G401 (cell line): ENCODE data around the gene ZFAND5. TPM values are rescaled to one million over a fixed set of nuclear protein-coding genes. Genes with fewer than 3 reads are reported as not detected.

Experiments
- DNase-seq: peaks from one replicate; pipeline ENCODE4 v3.0.0-alpha.2; 2015; ENCODE audit warnings: low spot score
- in situ Hi-C: cut with HindIII; loops from 2 replicates; pipeline ENCODE4 v1.10.0; 2016; ENCODE audit warnings: low sequenced_read_pairs, mixed read lengths
- total RNA-seq: library from RNA; depleted of rRNA; stranded (reverse); fragments of >200 nt; shearing (Covaris generic); gene quantifications from 2 replicates; pipeline ENCODE4 v1.2.3, GENCODE V29; 2014; rRNA removed

Gene ZFAND5, protein sequence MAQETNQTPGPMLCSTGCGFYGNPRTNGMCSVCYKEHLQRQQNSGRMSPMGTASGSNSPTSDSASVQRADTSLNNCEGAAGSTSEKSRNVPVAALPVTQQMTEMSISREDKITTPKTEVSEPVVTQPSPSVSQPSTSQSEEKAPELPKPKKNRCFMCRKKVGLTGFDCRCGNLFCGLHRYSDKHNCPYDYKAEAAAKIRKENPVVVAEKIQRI
- 67.8 and 103 TPM in 2 replicates for total RNA-seq

DNA sequence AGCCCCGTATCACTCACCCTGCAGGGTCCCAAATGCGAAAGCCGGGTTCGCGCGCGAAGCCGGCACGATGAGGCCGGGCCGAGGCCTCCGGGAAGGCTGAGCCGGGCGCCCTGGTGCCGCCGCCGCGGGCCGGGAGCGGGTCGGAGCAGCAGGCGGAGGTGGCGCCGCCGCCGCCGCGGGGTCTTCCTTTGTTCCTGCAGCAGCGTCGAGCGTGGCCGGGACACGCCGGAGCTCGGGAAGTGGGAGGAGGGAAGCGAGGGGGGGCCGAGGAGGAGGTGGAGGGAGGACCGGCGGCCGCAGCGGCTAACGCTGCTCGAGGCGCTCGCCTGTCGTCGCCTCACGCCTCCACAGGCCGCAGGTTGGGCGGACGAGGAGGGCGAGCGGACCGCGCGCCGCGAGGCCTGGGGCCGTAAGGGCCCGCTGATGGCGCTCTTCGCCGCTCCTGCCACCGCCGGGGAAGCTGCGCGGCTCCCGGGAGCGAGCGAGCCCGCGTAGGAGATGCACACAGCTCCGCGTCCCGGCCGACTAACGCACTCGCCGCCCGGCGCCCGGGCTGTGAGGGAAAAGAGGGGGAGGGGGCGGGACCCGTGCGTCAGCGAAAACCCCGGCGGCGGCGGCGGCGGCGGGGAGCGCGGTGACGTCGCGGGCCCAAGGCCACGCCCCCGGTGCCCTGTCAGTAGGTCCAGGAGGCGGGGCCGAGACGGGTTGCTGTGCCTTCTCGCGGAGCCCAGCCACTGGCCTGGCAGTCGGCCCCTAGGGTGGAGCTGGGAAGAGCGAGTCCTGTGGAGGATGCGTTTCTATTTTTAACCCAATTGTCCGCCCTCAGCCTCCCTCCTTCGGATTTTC, at the start of gene ZFAND5:
Gene ZFAND5 (minus strand): TSS at position 530 of the 846 bp plus-strand sequence. CDS start 4,430 bp downstream, outside the sequence.
- in situ Hi-C loops, result no loop called here
- DNase-seq, result peak; percentile 99

DNA sequence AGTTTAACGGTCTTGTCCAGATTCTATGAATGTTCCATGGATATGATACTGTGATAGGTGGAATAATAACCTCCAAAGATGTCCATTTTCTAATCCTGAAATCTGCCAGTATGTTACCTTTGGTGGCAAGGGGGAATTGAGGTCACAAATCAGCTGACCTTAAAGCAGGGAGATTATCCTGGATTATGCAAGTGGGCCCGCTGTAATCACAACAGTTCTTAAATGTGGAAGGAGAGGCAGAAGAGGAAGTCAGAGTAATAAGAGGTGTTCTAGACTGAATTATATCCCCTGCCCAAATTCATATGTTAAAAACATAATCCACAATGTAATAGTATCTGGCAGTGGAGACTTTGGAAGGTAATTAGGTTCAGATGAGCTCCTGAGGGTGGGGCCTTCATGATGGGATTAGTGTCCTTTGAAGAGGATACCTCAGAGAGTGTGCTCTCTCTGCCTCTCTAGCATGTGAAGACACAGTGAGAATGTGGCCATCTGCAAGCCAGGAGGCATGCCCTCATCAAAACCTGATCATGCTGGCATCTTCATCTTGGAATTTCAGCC, 47.6 kb upstream of the ZFAND5 start:
- in situ Hi-C loops, result no loop called here
- no peak for DNase-seq

DNA sequence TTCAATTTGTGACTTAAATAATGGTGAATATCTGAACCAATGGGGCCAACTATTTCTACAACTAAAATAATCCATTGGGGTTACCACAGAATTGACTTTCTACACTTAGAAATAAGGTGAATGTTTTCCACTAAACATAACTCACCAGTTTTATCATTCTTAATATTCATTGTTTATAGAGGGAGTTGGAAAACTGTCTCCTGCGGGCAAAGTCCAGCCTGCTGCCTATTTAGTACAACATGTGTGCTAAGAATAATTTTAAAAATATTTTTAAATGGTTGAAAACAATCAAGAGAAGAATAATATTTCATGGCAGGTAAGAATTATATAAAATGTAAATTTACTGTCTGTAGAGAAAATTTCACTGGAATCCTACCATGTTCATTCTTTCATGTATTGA, 45.2 kb upstream of the ZFAND5 start:
- in situ Hi-C loops, result no loop called here
- DNase-seq, result no peak

DNA sequence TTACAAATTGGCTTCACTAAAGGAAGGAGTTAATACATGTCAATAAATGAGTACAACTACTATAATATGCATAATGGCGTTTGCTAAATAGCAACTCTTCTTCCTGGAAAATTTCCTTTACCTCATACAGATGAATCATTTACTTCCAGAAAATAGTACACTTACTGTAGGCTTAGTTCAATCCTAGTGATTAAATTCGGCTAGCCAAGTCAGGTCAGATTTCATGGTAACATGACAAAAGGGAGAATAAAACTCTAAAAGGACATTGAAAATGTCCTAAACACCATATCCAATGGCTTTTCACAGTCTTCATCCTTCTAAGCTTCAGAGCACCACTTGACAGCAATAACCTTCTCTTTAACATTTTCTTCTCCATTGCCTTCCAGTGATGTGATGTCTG, 42.1 kb upstream of the ZFAND5 start:
- no peak for DNase-seq
- in situ Hi-C loops, result no loop called here

DNA sequence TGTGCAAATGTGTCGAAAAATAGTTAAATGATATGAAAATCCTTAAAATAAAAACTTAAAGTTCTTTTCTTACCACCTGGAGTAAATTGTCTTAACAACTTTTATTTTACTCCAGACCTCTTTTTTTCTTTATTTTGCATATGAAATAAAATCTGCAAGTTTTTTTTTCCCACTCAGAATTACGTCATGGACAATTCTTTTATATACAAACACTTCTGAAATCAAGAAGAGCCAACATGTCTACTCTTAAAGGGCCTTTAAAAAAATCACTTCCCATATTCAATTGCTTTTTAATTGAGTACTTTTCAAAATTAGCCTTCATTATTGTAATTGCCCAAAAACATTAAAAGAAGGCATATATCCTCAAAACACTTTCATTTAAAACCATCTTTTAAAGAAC, 37.7 kb upstream of the ZFAND5 start:
- in situ Hi-C loops, result no loop called here

DNA sequence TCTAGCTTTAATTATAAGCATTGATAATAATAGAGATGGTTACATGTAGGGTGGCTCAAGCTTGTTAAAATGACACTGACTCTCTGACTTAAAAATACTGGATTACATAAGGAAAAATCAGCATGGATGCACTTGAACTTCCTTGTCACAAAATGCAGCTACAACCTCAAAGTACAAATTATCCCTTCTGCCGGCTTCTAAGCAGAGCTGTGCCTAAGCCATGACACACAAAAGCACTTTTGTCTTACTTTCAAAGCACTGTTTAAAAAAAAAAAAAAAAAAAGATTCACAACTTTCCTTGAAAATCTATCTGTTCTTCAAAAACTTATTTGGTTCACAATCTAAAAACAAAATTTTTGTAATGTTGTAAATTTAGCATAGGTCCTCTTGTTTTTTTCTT, 36.4 kb upstream of the ZFAND5 start:
- in situ Hi-C loops, result no loop called here

More for the DNA sequence above, 37.7 kb upstream of the ZFAND5 start:
- DNase-seq, result no peak

DNA sequence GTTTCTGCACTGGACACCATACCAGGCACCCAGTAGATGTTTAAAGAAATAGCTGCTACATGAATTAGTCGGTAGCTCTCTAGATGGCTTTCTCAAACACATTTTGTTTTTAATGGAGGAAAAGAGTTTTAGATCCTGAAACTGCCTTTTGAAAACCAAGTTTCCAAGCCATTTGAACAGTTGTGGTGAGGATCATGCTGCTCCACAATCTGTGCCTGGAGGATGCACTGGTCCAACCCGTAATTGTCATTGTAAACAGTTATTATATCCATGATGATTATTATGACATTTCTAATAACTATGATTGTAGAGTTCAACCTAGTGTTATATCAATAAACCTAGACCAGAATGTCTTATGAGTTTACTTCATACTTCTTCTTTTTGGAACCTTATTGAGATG, 35.9 kb upstream of the ZFAND5 start:
- in situ Hi-C loops, result no loop called here
- DNase-seq, result peak; percentile 60

More for the DNA sequence above, 36.4 kb upstream of the ZFAND5 start:
- peak; percentile 17 for DNase-seq

DNA sequence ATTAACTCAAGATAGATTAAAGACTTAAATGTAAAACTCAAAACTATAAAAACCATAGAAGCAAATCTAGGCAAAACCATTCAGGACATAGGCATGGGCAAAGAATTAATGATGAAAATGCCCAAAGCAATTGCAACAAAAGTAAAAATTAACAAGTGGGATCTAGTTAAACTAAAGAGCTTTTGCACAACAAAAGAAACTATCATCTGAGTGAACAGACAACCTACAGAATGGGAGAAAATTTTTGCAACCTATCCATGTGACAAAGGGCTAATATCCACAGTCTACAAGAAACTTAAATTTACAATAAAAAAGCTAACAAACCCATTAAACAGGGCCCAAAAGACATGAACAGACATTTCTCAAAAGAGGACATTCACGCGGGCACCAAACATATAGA, 34.4 kb upstream of the ZFAND5 start:
- in situ Hi-C loops, result no loop called here
- DNase-seq, result no peak

DNA sequence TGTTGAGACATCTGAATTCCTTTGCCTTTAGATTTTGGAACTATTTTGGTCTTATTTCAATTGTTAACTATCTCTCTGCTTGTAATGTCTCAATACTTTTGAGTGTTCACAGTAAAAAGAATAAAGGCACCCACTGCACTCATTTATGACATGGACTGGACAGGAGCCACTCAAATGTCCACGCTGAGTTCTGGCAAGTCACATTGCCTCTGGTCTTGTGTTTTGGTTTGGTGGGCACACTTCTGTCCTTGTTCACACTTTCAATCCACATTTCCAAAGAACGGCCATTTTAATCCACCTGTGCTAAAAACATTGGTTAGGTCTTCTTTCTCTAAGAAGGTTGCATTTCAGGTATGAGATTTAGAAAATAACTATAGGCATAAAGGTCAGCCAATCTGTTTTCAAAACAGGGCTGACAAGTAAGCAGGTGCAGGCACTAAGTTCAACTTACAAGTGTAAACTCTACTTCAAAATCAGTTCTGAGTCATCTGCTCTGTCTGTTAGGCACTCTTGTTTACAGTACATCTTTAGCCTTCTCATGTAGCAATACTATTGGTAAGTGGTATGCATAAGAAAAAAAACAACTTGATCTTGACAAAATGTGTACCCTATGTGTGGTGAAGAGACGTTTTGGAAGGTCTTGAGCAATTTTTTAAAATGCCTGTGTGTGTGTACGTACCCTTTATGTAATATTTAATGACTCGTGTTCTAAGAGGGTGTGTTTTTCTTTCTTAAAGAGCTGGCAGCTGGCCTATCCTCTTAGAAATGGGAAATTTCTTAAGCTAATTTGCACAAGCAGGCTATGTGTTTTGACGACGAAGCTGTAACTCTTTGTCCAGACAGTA, 31.5 kb upstream of the ZFAND5 start:
- in situ Hi-C loops, result no loop called here
- DNase-seq, result peak; percentile 15

DNA sequence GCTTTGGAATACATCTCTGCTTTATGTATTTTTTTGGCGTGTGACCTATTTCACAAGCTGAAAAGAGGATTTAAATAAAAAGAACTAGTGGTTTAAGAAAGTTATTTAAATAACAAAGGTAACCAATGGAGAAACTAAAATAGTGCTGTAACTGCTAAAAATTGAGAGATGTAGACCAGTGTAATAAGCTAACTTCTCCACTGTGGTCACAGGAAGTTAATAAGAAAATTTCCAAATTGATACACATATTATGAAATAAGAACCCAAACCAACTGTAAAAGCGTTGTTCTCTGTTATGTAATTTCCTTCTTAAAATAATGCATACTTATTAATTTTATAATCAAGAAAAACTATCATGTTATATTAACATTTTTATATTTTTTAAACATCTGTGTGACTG, 29.1 kb upstream of the ZFAND5 start:
- in situ Hi-C loops, result no loop called here
- no peak for DNase-seq

DNA sequence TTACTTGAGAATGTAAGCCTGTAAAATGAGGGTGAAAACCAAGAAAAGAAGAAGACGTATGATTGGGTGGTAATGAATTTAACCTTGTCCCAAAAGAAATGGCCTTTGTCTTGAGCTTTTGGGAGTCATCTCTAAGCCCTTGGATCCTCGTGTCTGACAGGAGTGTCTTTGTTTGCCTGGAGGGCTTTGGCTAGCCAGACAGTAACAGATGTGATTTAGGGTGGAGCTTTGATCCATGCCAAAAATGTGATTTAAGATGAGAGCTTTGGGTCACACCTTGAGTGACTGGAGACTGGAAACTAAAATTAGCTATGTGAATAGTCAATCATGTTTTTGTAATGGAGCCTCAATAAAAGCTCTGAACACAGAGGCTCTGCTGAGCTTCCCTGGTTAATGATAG, 25.9 kb upstream of the ZFAND5 start:
- in situ Hi-C loops, result no loop called here
- DNase-seq, result no peak

DNA sequence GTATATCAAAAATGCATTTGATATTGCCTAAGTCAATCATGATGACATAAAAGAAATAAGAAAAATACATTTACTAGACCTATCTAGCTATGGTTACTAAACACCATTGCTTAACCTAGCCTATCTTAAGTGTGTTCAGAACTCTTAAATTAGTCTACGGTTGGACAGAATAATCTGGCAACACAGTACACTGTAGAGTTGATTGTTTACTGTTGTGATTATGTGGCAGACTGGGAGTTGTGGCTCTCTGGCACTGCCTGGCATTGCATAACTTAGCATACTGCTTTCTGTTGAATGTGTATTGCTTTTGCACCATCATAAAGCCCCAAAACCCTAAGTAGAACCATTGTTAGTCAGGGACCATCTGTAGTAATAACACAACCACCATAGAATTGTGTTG, 21.2 kb upstream of the ZFAND5 start:
- in situ Hi-C loops, result no loop called here
- DNase-seq, result no peak

DNA sequence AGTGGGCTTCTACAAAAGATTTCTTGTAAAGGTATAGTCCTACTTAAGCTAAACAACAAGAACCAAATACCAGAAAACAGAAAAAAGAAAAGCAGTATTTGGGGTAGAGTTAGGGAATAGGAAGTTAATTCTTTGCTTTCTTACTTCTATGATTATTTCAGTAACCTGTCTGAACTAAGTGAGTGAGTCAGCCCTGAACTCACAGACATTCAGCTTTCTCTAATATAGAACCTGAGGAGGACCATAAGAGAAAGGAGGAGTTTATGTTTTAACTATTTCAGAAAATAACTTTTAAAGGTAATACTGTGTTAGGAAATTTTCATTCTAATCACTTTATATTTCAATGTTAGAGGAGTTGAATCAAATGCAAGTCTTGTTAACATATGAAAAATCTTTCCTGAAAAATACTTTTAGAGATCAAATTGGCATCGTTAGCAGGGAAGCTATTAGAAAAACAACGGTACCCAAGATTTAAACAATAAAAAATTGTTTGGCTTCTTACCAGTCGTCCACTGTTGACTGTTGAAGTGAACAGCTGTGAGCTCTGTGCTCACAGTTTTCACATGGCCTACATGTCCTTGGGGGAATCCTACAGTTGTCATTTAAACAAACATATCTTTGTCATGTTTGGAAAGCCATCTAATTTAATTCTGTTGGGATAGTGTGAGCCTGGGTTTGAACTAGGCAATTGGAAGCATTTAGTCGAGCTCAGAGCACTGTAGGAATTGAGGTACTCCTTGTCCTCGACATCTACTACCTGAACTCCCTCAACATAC, 19.9 kb upstream of the ZFAND5 start:
- in situ Hi-C loops, result no loop called here
- no peak for DNase-seq

DNA sequence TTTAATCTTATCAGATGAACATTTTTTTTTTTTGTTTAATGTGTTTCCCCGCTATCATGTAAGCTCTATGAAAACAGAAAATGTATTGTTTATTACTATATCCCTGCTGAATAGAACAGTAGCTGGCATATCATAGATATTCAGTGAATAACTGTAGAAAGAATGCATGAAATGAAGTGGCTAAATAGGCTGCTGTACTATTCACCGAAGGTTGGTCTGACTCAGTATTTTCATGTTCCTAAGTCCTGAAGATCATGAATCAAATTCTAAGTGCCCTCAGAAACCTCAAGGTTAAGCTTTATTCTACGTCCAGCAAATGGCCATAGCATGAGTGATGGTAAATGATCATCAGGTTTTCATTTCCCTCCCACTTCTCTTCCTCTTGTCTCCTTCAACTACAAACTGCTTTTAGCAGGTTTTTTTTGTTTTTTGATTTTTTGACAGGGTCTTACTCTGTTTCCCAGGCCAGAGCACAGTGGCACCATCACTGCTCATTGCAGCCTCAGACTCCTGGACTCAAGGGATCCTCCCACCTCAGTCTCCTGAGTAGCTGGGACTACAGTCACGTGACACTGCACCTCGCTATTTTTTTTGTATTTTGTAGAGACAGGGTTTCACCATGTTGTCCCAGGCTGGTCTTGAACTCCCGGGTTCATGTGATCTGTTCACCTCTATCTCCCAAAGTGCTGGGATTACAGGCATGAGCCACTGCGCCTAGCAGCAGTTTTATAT, 19.1 kb upstream of the ZFAND5 start:
- in situ Hi-C loops, result no loop called here
- no peak for DNase-seq

DNA sequence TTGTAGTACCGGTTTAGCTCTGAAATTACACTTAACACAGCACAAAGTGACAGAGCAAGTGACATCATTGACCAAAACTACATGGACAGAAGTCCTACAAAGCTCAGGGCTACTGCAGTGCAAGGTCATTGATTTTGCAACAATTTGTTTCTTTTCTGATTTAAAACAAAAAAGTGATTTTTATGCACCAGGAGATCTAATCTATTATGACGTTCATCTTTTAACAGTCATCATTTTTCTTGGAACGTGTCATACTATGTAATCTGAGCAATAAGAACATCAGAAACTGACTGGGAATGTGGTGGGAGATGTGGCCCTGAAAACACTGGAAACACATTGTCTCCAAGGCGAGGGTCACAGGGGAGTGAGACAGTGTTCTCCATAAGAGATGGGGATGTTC, 17.4 kb upstream of the ZFAND5 start:
- in situ Hi-C loops, result no loop called here

DNA sequence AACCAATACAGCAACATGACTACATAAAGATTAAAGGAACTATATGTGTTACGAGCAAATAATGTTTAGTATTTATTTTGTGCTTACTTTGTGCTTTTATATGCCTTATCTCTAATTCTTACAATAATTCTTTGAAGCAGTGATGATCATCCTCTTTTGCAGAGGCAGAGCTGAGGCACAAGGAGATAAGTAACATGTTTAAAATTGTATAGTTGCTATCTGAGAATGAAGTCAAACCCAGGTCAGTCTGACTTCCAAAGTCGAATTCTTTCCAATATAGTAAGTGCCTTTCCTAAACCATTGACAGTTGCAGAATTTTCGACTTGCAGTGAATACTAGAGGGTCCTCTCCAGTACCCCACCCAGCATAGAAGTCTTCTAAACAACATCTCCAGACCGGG, 12.0 kb upstream of the ZFAND5 start:
- DNase-seq, result no peak

More for the DNA sequence above, 17.4 kb upstream of the ZFAND5 start:
- no peak for DNase-seq

DNA sequence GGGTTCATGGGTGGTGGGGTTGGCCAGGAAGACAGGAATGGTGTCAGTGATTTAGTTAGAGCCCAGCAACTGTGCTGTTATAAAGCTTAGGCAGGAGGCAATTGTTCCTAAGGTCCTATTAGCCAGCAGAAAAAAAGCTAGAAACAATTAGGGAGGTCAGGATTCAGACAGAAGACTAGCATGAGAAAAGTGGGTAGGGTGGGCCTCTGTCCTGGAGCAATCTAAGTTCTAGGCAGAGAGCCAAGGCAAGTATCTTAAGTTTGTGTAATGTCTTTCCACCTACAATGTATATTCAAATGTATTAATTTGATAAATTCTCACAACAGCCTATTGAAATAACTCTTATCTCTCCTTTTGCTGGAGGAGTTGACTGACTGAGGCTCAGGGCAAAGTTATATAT, 6.1 kb upstream of the ZFAND5 start:
- no peak for DNase-seq
- in situ Hi-C loops, result no loop called here

More for the DNA sequence above, 12.0 kb upstream of the ZFAND5 start:
- in situ Hi-C loops, result no loop called here
